ENCODE measurements around the gene VWC2L. TPM values are rescaled to one million over a fixed set of nuclear protein-coding genes. Genes with fewer than 3 reads are reported as not detected.

VWC2L gene
- total RNA-seq, 4 donors from 2014 or later: 0.32 TPM; not detected in 3

DNA sequence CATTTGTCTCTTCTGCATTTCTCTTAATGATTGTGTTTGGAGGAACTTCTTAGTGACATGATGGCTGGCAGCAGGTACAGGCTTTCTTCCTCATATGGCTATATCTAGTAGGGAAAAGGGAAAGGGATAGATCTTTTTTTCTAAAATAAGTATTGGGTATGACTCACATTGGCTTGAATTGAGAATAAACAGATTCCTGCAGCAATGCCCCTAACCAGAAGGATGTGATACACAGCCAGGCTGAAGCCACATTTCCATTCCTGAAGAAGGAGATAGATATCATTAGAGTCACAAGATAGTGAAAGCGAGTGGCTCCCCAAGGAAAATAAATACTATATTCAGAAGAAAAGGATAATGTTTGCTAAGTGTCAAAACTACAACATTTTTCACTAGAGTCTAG is 61.1 kb downstream of the VWC2L start:
- no peak overlapping the region for H3K4me3 ChIP-seq
- H3K27me3 ChIP-seq: no peaks in the 10 kb centered on the region
- intact Hi-C loops (cut with DNase I; ENCODE audit: low total_unique reads): no loop called here
- H3K4me1 ChIP-seq: no peaks in the 10 kb centered on the region
- H3K36me3 ChIP-seq: no peaks in the 10 kb centered on the region
- WGBS, 2 donors (ENCODE audit: low coverage in 1 of 2): 86% methylated on average over 1 of the region's 1 CpG; no CpG with 5 or more reads in 1 of the 2 donors
- no peaks in the 10 kb centered on the region for H3K9me3 ChIP-seq
- TF ChIP-seq EP300 (IDR thresholded peaks at IDR 0.05; ENCODE audit: low read depth) (no peak), POLR2AphosphoS5 (IDR thresholded peaks at IDR 0.05) (no peak), POLR2A (IDR thresholded peaks at IDR 0.05) (no peak)
- TF ChIP-seq, protein P1, sequence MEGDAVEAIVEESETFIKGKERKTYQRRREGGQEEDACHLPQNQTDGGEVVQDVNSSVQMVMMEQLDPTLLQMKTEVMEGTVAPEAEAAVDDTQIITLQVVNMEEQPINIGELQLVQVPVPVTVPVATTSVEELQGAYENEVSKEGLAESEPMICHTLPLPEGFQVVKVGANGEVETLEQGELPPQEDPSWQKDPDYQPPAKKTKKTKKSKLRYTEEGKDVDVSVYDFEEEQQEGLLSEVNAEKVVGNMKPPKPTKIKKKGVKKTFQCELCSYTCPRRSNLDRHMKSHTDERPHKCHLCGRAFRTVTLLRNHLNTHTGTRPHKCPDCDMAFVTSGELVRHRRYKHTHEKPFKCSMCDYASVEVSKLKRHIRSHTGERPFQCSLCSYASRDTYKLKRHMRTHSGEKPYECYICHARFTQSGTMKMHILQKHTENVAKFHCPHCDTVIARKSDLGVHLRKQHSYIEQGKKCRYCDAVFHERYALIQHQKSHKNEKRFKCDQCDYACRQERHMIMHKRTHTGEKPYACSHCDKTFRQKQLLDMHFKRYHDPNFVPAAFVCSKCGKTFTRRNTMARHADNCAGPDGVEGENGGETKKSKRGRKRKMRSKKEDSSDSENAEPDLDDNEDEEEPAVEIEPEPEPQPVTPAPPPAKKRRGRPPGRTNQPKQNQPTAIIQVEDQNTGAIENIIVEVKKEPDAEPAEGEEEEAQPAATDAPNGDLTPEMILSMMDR (IDR thresholded peaks at IDR 0.05): no peak
- no peak for DNase-seq
- no peak overlapping the region for H3K27ac ChIP-seq
- in situ Hi-C loops (cut with MboI; ENCODE audit: low pct_ligation_motif_present in 1 of 4, low pct_unique_long_range_greater_than_20kb in 1 of 4, low sequenced_read_pairs in 3 of 4): no loop called here

DNA sequence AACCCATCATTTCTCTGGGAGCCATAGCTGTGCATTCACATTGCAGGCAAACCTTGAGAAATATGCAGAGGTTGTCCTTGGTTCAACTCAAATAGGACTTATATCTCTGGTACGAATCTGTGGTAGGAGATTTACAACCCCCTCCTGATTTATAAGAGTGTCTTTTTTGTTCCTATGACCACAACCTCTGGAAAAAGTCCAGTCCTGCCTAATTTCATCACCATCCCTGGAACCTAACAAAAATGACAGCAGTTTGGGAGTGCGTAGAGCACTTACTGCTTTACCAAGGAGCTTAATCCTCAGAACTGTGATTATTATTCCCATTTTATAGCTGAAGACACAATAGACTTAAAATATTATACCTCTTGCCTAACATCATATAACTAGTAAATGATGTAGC is 66.5 kb downstream of the VWC2L start:
- intact Hi-C loops (cut with DNase I; ENCODE audit: low total_unique reads): no loop called here
- no peak for DNase-seq
- H3K4me3 ChIP-seq: no peak overlapping the region
- H3K27ac ChIP-seq: no peak overlapping the region
- no peak for TF ChIP-seq EP300 (IDR thresholded peaks at IDR 0.05; ENCODE audit: low read depth)
- no peaks in the 10 kb centered on the region for H3K36me3 ChIP-seq
- no peaks in the 10 kb centered on the region for H3K4me1 ChIP-seq
- H3K9me3 ChIP-seq: no peaks in the 10 kb centered on the region
- in situ Hi-C loops (cut with MboI; ENCODE audit: low pct_ligation_motif_present in 1 of 4, low pct_unique_long_range_greater_than_20kb in 1 of 4, low sequenced_read_pairs in 3 of 4): no loop called here
- 39 to 40% methylated on average over 2 of the region's 2 CpGs for WGBS, 2 donors (ENCODE audit: low coverage in 1 of 2)
- no peaks in the 10 kb centered on the region for H3K27me3 ChIP-seq

DNA sequence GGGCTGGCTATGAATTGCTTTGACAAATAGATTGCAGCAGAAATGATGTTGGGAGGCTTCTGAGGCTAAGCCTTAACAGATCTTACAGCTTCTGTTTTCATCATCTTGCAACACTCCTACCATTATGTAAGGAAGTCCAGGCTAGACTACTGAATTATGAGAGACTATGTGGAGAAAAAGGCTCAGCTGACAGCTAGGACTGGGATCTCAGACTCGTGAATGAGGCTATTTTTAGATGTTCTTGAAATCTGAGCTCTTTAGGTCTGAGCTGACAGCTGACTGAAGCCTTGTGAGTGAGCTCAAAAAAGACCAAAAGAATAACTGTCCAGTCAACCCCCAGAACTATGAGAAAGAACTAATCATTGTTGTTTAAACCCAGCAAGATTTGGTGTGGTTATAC is 70.3 kb downstream of the VWC2L start:
- no peak for DNase-seq
- intact Hi-C loops (cut with DNase I; ENCODE audit: low total_unique reads): no loop called here
- no peaks in the 10 kb centered on the region for H3K4me1 ChIP-seq
- H3K4me3 ChIP-seq: no peak overlapping the region
- no peaks in the 10 kb centered on the region for H3K9me3 ChIP-seq
- TF ChIP-seq POLR2A (IDR thresholded peaks at IDR 0.05) (no peak), POLR2AphosphoS5 (IDR thresholded peaks at IDR 0.05) (no peak), EP300 (IDR thresholded peaks at IDR 0.05; ENCODE audit: low read depth) (no peak)
- TF ChIP-seq, protein P1 (IDR thresholded peaks at IDR 0.05): no peak
- H3K36me3 ChIP-seq: no peaks in the 10 kb centered on the region
- in situ Hi-C loops (cut with MboI; ENCODE audit: low pct_ligation_motif_present in 1 of 4, low pct_unique_long_range_greater_than_20kb in 1 of 4, low sequenced_read_pairs in 3 of 4): no loop called here
- no peaks in the 10 kb centered on the region for H3K27me3 ChIP-seq
- 0 to 5% methylated on average over 1 of the region's 1 CpG for WGBS, 2 donors (ENCODE audit: low coverage in 1 of 2)
- H3K27ac ChIP-seq: no peak overlapping the region

DNA sequence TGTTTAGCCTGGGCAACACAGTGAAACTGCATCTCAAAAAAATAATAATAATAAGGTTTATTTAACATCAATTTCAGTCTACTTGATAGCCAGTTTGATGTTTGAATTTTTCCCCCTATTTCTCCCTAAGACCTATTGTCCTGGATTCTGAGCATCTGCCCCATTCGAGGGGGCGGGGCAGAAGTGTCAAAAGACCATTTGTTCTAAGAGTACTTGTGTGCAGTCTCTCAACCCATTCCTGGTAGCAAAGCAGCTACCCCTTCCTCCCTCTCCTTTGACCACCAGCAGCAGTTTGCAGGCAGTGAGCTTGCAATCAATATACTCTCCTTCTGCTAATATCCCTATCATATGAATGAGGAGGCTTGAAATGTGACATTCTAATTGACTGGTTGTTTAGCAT is 71.9 kb downstream of the VWC2L start:
- in situ Hi-C loops (cut with MboI; ENCODE audit: low pct_ligation_motif_present in 1 of 4, low pct_unique_long_range_greater_than_20kb in 1 of 4, low sequenced_read_pairs in 3 of 4): no loop called here
- WGBS, 2 donors (ENCODE audit: low coverage in 1 of 2): 75% methylated on average over 2 of the region's 2 CpGs; no CpG with 5 or more reads in 1 of the 2 donors
- no peaks in the 10 kb centered on the region for H3K4me1 ChIP-seq
- H3K9me3 ChIP-seq: no peaks in the 10 kb centered on the region
- H3K27ac ChIP-seq: no peak overlapping the region
- intact Hi-C loops (cut with DNase I; ENCODE audit: low total_unique reads): no loop called here
- no peak for DNase-seq
- no peaks in the 10 kb centered on the region for H3K27me3 ChIP-seq
- no peak overlapping the region for H3K4me3 ChIP-seq
- TF ChIP-seq POLR2AphosphoS5 (IDR thresholded peaks at IDR 0.05) (no peak), EP300 (IDR thresholded peaks at IDR 0.05; ENCODE audit: low read depth) (no peak), POLR2A (IDR thresholded peaks at IDR 0.05) (no peak)
- TF ChIP-seq, protein P1 (IDR thresholded peaks at IDR 0.05): no peak
- no peaks in the 10 kb centered on the region for H3K36me3 ChIP-seq

DNA sequence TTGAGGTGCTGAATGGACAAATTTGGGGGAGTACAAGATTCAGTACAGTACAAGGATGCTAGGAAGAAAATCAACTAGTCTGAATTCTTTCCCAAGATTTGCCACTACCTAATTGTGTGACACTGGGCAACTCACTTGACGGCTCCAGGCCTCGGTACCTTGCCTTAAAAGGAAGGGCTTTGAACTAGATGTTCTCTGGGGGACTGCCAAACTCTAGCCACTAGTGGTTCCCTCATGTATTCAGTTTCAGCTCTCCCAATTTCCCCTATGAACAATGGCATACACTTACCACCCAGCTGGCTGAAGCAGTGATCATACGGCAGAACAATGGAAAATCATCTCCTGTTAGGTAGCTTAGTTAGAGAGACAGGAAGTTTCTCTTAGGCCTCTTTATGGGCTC is 73.4 kb downstream of the VWC2L start:
- Histone ChIP-seq H3K27me3 (no peaks in the 10 kb centered on the region), H3K4me1 (no peaks in the 10 kb centered on the region), H3K36me3 (no peaks in the 10 kb centered on the region), H3K9me3 (no peaks in the 10 kb centered on the region), H3K4me3 (no peak overlapping the region), H3K27ac (no peak overlapping the region)
- intact Hi-C loops (cut with DNase I; ENCODE audit: low total_unique reads) (no loop called here), in situ Hi-C loops (cut with MboI; ENCODE audit: low pct_ligation_motif_present in 1 of 4, low pct_unique_long_range_greater_than_20kb in 1 of 4, low sequenced_read_pairs in 3 of 4) (no loop called here)
- DNase-seq: no peak
- WGBS, 2 donors (ENCODE audit: low coverage in 1 of 2): 86 to 89% methylated on average over 1 to 3 of the region's 3 CpGs
- no peak for TF ChIP-seq POLR2A (IDR thresholded peaks at IDR 0.05)
- TF ChIP-seq, protein P1 (IDR thresholded peaks at IDR 0.05): no peak
- no peak for TF ChIP-seq EP300 (IDR thresholded peaks at IDR 0.05; ENCODE audit: low read depth)
- TF ChIP-seq POLR2AphosphoS5 (IDR thresholded peaks at IDR 0.05): no peak

Data from transverse colon (tissue), 4 donors.